Tibial artery (tissue), 4 donors: ENCODE data around the gene ZNF407.

ENCODE experiments used
- DNase-seq, 2 donors: peaks; one replicate each; pipeline ENCODE4 v3.0.0-alpha.2; 2019
- H3K27ac ChIP-seq, 2 donors: fragments of 200-600 bp; sonication (generic) in 1 of 2; 1 replicate in 1 of 2; 2 replicates in 1 of 2; pipeline ENCODE4 v1.5.1; 2018 to 2019; ENCODE audit warnings: mild to moderate bottlenecking in 1 of 2
- H3K27me3 ChIP-seq, 2 donors: fragments of 200-600 bp; sonication (generic) in 1 of 2; one replicate each; pipeline versions ENCODE4 v1.5.1 to v1.6.0; 2016 to 2019
- H3K36me3 ChIP-seq, 3 donors: fragments of 200-600 bp; sonication (generic) in 2 of 3; one replicate each; pipeline ENCODE4 v1.5.1; 2016 to 2019; ENCODE audit warnings: mild to moderate bottlenecking in 2 of 3
- H3K4me1 ChIP-seq, 4 donors: fragments of 200-600 bp; sonication (generic) in 2 of 4; 1 replicate in 3 of 4; 2 replicates in 1 of 4; pipeline ENCODE4 v1.5.1; 2016 to 2019
- H3K4me3 ChIP-seq, 2 donors: fragments of 200-600 bp; sonication (generic) in 1 of 2; 1 replicate in 1 of 2; 2 replicates in 1 of 2; pipeline ENCODE4 v1.5.1; 2018 to 2019; ENCODE audit warnings: mild to moderate bottlenecking in 2 of 2
- H3K9me3 ChIP-seq, 3 donors: fragments of 200-600 bp; sonication (generic) in 1 of 3; one replicate each; pipeline ENCODE4 v1.5.1; 2016 to 2019
- CTCF ChIP-seq, 2 experiments: fragments of 200-600 bp in 1 of 2; fragments of 450-650 bp in 1 of 2; IDR thresholded peaks; one replicate each; pipeline ENCODE4 v1.5.1; 2017 to 2019; ENCODE audit warnings: antibody characterized with exemption in 2 of 2, mild to moderate bottlenecking in 1 of 2, moderate library complexity in 1 of 2
- intact Hi-C: fragments of 100-400 bp; cut with DNase I; formaldehyde crosslinking; loops from one replicate; pipeline ENCODE4 v1.15.0; 2023; ENCODE audit warnings: low total_unique reads

Gene ZNF407

GRCh38 chr18:74897971-74898657, 300.4 kb downstream of the ZNF407 start:
- Histone ChIP-seq H3K36me3 (no peaks in the 10 kb centered on the region), H3K4me3 (no peak overlapping the region), H3K27me3 (no peaks in the 10 kb centered on the region), H3K9me3 (no peaks in the 10 kb centered on the region), H3K4me1 (no peaks in the 10 kb centered on the region), H3K27ac (no peak overlapping the region)
- intact Hi-C loops: no loop called here
- no peak for DNase-seq
- TF ChIP-seq CTCF (IDR thresholded peaks at IDR 0.05): no peak

GRCh38 chr18:74898965-74899364, 301.3 kb downstream of the ZNF407 start:
- no peaks in the 10 kb centered on the region for H3K4me1 ChIP-seq
- no peak overlapping the region for H3K27ac ChIP-seq
- no peaks in the 10 kb centered on the region for H3K27me3 ChIP-seq
- no peaks in the 10 kb centered on the region for H3K36me3 ChIP-seq
- intact Hi-C loops: no loop called here
- DNase-seq: no peak
- no peak for TF ChIP-seq CTCF (IDR thresholded peaks at IDR 0.05)
- H3K9me3 ChIP-seq: no peaks in the 10 kb centered on the region
- no peak overlapping the region for H3K4me3 ChIP-seq

- Histone ChIP-seq H3K27ac (no peak overlapping the region), H3K36me3 (no peaks in the 10 kb centered on the region), H3K4me1 (no peaks in the 10 kb centered on the region), H3K9me3 (no peaks in the 10 kb centered on the region), H3K27me3 (no peaks in the 10 kb centered on the region), H3K4me3 (no peak overlapping the region)
- intact Hi-C loops: no loop called here
- peak in 1 of 2 donors; percentile 31 for DNase-seq
- no peak for TF ChIP-seq CTCF (IDR thresholded peaks at IDR 0.05)
Observed at GRCh38 chr18:74899554-74899953, 301.9 kb downstream of the ZNF407 start.

GRCh38 chr18:74901362-74902146, 303.9 kb downstream of the ZNF407 start:
- intact Hi-C loops: no loop called here
- no peaks in the 10 kb centered on the region for H3K4me1 ChIP-seq
- TF ChIP-seq CTCF (IDR thresholded peaks at IDR 0.05): no peak
- H3K27me3 ChIP-seq: no peaks in the 10 kb centered on the region
- no peak overlapping the region for H3K27ac ChIP-seq
- no peak overlapping the region for H3K4me3 ChIP-seq
- no peaks in the 10 kb centered on the region for H3K9me3 ChIP-seq
- DNase-seq: no peak
- H3K36me3 ChIP-seq: no peaks in the 10 kb centered on the region

- Histone ChIP-seq H3K4me1 (no peaks in the 10 kb centered on the region), H3K27me3 (no peaks in the 10 kb centered on the region), H3K36me3 (no peaks in the 10 kb centered on the region), H3K9me3 (no peaks in the 10 kb centered on the region), H3K4me3 (no peak overlapping the region), H3K27ac (no peak overlapping the region)
- no peak for DNase-seq
- no peak for TF ChIP-seq CTCF (IDR thresholded peaks at IDR 0.05)
- intact Hi-C loops: no loop called here
Observed at GRCh38 chr18:74902147-74902455, 304.4 kb downstream of the ZNF407 start.
